Fibroblast of pulmonary artery (primary cell): ENCODE measurements around the gene DENND2C.
A peak's percentile ranks its signal among the peaks of the same experiment; 100 is the strongest.

Experiments
- DNase-seq: peaks from one replicate; pipeline ENCODE4 v3.0.0-alpha.2; 2010; ENCODE audit warnings: low read depth
- H3K4me3 ChIP-seq: replicated peaks from 2 replicates; pipeline ENCODE4 v1.5.1; 2011; ENCODE audit warnings: low read depth, mild to moderate bottlenecking, control low read depth, low read length, moderate library complexity
- TF ChIP-seq, protein P1 (sequence below): IDR thresholded peaks from 2 replicates; pipeline ENCODE4 v1.5.1; 2011; ENCODE audit warnings: mild to moderate bottlenecking, control low read depth, low read length, inconsistent platforms; ENCODE audit errors: missing control alignments

Gene DENND2C

DNA sequence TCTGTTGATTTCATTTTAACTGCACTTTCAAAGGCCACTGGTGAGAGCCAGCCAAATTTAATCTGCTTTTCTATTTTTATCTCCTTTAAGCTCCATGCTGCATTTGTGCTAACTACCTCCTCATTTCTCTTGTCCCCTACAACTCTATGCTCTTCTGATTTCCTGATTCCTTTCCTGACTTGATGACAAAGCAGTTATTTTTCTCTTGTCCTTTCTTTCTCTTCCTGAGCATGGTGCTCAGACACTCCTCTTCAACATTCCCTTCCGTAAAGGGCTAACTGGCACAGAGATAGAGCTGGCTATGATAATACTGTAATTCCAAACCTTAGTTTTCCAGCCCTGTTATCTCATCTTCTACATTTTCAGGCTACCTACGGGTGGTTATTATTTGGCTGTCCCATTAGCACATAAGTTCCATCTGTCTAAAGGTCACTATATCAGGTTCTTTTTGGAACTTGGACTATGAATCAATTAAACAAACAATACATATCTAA is 81.6 kb downstream of the DENND2C start:
- TF ChIP-seq, protein P1, sequence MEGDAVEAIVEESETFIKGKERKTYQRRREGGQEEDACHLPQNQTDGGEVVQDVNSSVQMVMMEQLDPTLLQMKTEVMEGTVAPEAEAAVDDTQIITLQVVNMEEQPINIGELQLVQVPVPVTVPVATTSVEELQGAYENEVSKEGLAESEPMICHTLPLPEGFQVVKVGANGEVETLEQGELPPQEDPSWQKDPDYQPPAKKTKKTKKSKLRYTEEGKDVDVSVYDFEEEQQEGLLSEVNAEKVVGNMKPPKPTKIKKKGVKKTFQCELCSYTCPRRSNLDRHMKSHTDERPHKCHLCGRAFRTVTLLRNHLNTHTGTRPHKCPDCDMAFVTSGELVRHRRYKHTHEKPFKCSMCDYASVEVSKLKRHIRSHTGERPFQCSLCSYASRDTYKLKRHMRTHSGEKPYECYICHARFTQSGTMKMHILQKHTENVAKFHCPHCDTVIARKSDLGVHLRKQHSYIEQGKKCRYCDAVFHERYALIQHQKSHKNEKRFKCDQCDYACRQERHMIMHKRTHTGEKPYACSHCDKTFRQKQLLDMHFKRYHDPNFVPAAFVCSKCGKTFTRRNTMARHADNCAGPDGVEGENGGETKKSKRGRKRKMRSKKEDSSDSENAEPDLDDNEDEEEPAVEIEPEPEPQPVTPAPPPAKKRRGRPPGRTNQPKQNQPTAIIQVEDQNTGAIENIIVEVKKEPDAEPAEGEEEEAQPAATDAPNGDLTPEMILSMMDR, result no peak
- DNase-seq, result no peak
- no peak overlapping the region for H3K4me3 ChIP-seq

DNA sequence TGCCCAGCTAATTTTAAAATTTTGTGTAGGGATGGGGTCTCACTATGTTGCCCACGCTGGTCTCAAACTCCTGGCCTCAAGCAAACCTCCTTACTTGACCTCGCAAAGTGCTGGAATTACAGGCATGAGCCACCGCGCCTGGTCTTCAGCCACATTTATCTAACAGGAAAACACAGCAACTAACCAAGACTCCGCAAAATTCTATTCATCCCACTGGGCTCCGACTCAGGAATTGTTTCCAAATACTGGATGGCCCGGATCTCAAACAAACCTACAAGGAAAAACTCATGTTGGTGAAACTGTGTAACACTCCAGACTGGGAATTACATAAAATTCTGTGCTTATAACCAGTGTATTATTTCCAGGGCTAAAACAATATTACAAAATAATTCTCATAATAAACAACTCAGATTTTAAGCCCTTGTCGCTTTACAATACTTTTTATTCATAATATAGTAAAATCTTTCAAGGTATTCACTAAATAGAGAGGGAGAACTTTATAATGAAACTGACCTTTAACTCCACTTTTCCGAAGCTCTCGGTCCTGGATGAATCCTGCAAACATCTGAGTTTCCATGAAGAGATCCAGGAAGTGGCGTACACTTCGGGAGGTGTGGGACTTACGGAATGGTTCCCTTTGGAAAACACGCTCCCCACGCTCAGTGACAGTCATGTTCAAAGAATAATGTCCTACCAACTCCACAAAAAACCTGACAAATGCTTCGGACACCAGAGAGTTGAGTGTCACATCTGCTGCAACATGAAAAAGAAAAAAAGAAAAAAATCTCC is 82.5 kb downstream of the DENND2C start:
- DNase-seq, result no peak

DNA sequence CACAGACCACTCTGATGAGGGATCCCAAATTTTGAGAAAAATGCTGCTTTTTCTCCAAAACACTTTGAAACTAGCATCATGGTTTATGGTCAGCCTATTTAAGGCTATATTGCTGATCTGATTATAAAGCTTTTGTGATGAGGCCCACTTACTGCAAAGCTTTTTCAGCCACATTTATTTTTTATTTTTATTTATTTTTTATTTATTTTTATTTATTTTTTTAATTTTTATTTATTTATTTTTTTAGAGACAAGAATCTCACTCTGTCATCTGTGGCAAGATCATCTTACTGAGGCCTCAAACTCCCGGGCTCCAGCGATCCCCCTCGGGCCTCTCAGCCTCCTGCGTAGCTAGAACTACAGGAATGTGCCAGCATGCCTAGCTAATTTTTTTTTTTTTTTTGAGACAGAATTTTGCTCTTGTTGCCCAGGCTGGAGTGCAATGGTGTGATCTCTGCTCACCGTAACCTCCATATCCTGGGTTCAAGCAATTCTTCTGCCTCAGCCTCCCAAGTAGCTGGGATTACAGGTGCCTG is 83.3 kb downstream of the DENND2C start:
- H3K4me3 ChIP-seq, result no peak overlapping the region
- TF ChIP-seq, protein P1, result no peak

More for the DNA sequence above, 82.5 kb downstream of the DENND2C start:
- no peak overlapping the region for H3K4me3 ChIP-seq
- TF ChIP-seq, protein P1, result no peak

DNA sequence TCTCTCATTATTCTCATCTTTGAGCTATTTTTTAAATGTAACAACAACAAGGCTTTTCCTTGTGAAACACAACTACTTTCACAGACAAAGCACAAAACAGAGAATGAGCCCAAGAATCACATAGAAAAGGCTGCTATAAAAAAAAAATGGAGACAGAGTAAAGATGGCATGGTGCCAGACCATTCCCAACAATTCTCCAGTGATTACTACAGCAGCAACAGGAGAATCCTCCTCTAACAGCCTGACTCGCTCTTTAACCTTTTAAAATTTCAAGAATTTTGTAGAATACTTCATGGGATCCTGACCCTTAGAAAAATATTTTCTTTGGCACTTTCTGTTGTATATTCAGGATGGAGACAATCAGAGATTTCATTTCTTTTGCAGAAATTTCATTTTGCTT is 84.6 kb downstream of the DENND2C start:
- DNase-seq, result peak; percentile 11
- H3K4me3 ChIP-seq, result no peak overlapping the region
- TF ChIP-seq, protein P1, result no peak

More for the DNA sequence above, 83.3 kb downstream of the DENND2C start:
- no peak for DNase-seq

DNA sequence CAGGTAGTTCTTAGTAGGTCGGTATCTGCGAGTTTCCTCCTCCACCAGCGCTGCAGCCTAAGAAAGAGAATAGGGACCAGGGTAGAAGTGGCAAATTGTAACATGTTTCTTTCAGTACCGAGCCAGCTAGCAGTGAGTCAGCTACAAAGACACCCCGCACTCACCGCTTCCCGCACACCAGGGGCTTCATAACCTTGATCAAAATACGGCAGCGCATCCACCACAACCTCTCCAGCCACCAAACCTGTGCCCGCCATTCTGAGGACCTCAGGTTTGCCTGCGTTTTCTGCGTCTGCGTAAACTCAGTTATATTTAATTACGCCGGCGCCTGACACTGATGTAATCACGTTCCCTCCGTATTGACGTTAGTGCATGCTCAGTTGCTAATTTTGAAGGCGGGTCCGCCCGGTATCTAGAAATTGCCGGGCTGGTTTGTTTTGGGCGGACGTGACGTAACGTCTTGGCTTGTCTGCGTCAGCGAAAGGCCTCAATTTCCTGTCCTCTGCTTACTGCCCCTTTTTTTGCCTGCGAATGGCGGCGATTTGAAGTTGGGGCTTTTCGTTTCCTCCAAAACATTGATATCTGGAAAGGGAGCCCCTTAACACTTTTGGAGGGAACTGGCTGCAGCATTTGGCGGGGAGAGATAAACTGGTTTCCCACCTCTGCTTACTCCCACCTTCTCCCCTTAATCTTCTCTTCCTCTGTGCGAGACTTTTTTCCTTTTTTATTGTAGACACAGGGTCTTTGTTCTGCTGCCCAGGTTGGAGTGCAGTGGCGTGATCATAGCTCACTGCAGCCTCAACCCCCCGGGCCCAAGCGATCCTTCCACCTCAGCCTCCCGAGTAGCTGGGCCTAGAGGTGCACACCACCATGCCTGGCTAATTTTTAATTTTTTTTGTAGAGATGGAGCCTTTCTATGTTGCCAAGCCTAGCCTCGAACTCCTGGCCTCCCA is 88.2 kb downstream of the DENND2C start, which contains the start of gene BCAS2:
BCAS2 (minus strand) TSS at position 281 of the 953 bp plus-strand sequence; CDS start at position 257, 24 bp downstream.
- TF ChIP-seq, protein P1, result no peak
- H3K4me3 ChIP-seq, result peak within 1 kb of the TSS; percentile 81
- DNase-seq, result peak; percentile 99

DNA sequence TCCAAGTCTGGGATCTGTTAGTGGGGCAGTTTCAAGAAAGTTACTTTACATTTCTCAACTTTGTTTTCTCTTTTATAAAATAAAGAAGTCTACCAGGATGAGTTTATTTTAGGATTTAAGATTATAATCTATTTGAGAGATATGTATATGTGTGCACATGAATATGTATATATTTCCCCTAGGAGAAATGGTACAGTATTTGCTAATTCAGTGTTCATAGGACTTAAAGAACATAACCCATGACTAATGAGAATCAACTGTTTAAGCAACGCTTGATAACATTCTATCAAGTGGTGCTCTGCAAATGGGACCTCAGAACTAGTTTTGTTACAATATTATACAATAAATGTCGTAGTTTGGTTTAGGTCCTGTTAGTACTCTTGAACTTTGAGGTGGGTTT is 95.5 kb downstream of the DENND2C start:
- TF ChIP-seq, protein P1, result no peak

More for the DNA sequence above, 95.5 kb downstream of the DENND2C start:
- no peak overlapping the region for H3K4me3 ChIP-seq
- no peak for DNase-seq
